NOMO-1 treated with dmso at 0.1 percent for 144 hours (cell line): ENCODE data around the gene PLK4.
"Not testable (repeated sequence)": the region's sequence is repeated elsewhere in the genome, so short reads cannot be mapped to it uniquely, and the experiment has no call there.

Experiments
- DNase-seq: peaks from one replicate; lab custom pipeline; 2025; ENCODE audit not compliant: unreplicated experiment; lab: John Stamatoyannopoulos, UW

PLK4 gene

DNA sequence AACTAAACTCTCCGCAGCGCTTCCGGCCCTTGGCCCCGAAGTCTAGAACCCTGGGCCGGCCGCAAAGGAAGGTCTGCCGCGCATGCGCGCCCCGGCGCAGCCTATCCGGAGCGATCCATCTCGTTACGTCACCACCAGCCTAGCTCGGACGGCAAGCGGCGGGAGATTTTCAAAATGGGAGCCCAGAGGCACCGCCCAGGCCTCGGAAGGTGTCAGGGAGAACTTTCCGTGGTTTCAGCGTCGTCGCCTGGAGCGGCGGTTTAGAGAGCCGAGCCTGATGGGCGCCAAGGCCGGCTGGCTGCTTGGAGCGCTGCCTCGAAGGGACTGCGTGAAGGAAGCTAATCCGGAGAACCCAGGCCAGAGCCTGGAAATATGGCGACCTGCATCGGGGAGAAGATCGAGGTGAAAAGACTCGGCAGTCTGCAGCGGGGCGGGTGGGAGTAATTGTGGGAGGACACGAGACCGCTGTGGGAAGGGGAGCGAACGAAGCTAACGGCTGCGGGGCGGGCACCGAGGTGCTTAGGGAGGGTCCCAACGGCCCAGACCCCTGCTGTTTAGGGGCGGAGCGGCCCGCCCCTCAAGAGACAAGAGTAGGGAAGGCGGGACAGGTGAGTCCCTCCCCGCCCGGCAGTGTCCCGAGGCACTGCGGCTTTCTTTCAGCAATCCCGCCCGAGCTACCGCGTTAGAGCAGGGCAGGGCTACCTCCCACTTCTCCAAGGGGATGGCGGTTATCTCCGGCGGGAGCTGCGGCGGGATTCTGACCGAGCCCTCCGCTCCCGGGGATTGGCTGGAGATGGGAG, at the start of gene PLK4:
TSS of gene PLK4 (plus strand) at position 131 of the 800 bp plus-strand sequence. CDS start at position 373, 242 bp downstream.
- peak; percentile 96 for DNase-seq

DNA sequence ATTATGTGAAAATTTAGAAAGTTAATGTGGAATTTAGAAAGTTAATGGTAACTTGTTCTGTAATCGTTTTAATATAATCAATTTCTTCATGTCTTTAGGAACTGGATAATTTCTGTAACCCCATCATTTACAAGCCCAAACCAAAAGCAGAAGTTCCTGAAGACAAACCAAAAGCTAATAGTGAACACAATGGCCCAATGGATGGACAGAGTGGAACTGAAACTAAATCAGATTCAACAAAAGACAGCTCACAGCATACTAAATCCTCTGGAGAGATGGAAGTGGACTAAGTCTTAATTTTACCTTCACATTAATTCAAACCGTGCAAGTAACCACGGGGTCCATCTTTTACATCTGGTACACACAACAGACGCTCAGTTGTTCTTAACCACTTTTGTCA, 48.1 kb upstream of the PLK4 start:
- peak; percentile 57 for DNase-seq

DNA sequence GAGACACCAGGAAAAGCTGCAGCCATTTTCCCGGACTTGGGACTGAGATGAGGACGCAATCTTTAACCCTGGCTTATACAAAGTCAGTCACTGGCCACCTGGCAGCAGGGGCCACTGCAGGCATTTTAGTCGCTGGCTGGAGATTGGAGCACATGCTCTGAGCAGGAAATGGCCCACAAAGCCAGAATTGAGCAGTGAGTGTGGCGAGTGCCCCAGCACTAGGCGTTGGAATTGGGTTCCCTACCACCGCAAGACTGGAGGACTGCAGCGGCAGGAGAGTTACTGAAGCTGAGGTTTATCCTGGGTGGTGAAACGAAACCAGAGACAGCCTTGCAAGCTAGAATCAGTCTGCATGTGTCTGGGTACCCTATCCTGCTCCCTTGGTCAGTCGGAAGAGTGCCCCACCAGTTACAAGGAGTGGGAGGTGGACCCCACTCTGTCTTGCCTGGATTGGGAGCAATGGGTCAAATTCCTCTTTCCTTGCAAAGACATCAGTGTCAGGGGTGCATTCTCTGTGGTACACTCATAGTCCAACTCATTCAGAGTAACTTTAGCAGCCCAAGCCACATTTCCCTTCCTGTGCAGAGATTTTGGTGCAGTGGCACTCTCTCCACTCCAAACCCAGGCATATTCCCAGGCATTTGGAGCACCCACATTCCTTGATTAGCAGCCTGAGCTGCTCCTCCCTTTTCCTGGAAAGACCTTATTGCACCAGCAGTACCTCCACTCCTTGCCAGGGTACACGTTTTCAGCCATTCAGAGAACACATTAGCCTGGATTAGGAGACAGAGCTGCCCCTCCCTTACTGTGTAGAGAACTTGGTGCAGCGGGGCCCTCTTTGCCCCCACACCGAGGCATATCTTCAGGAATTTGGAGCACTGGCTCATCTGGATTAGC, 36.7 kb upstream of the PLK4 start:
- DNase-seq = no peak

DNA sequence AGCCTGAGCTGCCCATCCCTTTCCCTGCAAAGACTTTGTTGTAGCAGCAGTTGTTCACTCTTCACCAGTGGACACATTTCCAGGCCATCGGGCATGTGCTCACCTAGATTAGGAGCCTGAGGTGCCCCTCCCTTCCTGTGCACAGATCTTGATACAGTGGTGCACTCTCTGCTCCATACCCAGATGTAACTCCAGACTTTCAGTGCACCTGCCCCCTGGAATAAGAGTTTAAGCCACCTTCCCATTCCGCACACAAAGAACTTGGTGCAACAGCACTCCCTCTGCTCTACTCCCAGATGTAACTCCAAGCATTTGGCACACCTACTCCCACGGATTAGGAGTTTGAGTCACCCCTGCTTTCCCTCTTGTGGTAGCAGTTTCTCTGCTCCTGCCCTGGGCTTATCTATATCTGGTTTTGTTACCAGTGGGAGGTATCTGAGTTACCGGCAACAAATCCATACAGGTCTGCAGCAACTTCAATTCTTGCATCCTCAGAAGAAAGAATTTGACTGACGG, 36.0 kb upstream of the PLK4 start:
- no peak for DNase-seq

DNA sequence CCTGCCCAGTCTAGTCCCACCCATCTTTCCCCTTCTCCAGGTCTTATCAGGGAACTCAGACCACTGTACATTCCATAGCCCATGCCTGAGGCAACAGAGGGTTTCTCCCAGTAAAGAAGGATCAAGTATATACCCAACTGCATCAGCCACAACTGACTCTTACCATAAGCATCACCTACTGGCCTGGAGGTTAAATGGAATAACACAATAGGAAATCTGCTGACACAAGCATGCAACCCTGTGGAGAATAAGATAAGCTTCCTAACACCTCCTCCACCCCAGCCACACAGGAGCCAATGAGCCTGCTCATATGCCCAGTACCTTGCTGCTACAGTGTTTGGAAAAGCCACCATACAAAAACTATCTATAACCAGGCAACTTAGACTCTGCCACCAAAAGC, 34.6 kb upstream of the PLK4 start:
- DNase-seq = no peak

DNA sequence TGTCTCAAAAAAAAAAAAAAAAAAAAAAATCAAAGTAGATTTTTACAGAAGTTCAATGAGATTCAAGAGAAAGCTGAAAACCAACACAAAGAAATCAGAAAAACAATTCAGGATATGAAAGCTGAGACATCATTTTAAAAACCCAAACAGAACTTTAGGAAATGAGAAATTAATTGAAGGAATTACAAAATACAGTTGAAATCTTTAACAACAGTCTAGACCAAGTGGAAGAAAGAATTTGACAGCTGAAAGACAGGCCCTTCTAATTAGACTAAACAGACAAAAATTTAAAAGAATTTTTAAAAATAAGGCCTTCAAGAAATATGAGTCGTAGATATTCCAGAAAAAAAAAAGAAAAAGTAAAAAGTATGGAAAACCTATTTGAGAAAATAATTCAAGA, 33.9 kb upstream of the PLK4 start:
- no peak for DNase-seq

DNA sequence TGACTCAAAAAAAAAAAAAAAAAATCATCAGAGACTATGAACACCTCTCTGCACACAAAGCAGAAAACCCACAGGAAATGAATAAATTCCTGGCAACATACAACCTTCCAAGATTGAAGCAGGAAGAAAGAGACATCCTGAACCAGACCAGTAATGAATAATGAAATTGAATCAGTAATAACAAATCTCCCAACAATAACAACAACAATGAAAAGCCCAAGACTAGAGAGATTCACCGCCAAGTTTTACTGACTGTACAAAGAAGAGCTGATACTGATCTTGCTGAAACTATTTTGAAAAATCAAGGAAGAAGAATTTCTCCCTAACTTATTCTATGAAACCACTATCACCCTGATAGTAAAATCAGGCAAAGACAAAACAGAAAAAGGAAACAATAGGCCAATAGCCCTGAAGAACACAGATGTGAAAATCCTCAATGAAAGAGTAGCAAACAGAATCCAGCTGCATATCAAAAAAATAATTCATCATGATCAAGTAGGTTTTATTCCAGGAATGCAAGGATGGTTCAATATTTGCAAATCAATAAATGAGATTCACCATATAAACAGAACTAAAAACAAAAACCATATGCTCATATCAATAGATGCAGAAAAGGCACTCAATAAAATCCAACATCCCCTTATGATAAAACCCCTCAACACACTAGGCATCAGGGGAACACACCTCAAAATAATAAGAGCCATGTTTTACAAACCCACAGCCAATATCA, 31.0 kb upstream of the PLK4 start:
- DNase-seq = no peak

DNA sequence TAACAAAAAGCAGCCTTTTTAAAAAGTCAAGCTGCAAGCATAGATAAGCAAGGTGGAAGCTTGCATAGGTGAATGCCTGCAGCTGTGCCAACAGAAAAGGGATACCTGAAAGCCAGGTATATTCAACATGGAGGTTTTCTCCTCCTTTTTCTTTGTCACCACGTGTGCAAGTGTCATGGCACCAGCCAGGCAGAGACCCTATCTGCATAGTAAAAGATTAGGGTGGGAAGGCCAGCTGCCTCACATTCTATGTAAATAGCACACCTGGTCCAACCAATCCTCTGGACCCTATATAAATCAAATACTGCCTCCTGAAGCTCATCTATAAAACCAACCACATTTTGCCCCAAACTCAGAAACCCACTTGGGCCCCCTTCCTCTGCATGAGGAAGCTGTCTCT, 28.0 kb upstream of the PLK4 start:
- no peak for DNase-seq

DNA sequence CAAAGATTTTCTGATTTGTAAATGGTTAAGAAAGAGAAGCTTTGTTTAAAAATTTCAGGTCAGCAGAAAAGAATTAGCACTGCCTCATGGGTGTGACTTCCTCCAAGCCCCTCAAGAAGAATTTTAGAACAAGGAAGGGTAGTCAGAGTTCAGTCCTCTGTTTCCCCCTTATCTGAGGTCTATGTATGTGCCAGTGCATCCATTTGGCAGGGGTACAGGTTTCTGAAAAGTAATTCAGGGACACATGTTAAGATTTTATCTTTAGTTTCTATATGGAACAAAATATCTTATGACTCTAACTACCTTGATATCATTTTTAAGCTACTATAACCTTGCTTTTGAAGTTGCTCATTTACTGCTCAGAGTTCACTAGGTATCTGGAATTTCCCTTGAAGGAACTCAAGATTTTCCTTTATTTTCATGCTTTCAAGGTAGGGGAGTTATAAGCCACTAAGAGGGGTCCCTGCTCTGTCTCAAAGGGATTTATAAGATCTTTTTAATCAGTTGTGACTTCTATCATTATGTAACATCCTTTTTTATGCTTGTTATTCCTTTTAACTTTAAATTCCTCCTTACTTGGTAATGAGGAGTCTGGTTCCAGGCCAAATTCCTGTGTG, 24.4 kb upstream of the PLK4 start:
- DNase-seq = no peak

DNA sequence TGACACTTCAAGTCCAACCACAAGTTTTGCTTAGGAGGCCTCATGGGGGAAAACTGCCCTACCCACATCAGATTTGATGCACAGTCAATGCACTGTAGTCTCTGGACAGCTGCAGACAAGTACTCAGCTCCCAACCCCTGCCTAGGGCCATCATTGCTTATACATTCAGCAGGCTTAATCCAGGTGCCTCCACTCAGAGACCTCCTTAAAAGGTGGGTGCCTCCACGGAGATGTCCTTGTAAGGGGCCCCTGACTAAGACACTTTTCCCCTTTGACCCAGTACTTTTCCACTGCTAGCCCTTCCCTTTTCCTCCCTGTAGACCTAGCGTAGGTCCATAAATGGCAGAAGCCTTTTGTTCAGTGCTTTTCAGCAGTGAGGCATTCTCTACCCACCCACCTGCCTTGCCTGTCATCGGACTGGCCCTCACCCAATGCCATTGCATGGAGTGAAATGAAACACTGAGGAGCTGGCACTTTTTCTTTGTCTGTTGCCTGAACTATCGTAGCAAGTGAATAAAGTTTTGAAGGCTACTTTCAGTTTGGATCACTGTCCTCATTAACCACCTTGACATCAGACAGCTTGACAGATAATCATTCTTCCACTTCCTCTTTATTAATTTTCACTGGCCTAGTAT, 23.8 kb upstream of the PLK4 start:
- no peak for DNase-seq

DNA sequence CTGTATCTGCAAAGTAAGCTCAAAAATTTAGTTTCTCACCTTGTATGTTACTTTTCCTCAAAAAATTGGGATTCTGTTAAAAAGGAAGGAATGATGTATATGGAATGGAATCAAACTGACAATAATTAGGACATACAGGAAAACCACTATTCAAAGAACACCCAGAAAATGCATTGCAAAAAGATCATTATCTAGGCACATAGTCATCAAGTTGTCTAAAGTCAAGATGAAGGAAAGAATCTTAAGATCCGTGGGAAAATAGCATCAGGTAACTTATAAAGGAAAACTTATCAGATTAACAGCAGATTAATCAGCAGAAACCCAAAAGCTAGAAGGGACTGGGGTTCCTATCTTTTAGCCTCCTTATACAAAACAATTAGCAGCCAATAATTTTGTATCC, 23.1 kb upstream of the PLK4 start:
- no peak for DNase-seq

DNA sequence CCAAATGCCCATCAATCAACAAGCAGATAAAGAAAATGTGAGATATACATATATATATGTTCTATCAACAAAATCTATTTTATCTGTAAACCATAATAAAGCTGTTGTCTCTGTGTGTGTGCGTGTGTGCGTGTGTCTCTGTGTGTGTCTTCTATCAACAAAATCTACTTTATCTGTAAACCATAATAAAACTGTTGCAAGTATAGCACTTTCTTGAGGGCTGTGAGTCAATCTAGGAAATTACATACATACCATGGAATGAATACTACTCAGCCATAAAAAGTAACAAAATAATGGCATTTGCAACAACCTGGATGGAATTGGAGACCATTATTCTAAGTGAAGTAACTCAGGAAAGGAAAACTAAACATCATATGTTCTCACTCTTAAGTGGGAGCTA, 12.5 kb upstream of the PLK4 start:
- DNase-seq = no peak

DNA sequence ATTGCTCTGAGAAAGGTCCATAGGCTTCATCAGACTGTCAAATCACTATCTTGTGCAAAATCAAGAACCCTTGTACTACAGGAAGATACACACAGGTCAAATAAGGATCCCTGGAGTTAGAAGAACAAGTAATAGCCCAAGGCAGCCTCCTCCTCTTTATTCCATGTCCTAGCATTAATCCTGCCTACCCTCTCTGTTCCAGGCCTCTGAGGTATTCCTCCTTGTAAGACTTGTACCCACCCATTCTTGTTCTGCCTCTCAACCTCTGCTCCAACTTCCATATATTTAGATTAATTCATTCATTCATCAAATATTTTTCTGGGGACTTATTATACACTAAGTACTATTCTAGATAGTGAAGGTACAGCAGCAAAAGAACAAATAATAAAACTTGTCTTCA, 10.4 kb upstream of the PLK4 start:
- no peak for DNase-seq

DNA sequence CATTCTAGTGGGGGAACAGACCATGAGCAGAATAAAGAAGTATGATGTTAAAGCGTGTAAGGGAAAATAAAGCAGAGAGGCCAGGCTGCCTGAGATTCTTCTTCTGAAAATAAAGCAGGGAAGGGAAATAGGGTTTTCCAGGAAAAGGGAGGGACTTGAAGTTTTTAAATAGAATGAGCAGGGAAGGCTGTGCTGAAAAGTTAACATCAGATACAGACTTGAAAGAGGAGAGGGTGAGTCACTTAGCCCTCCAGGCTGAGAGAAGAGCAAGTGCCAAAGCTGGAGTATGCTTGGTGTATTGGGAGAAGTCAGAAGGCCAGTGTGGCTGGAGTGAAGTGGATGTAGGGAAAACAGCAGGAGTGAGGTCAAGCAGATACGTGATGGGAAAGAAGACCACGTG, 10.0 kb upstream of the PLK4 start:
- DNase-seq = no peak

DNA sequence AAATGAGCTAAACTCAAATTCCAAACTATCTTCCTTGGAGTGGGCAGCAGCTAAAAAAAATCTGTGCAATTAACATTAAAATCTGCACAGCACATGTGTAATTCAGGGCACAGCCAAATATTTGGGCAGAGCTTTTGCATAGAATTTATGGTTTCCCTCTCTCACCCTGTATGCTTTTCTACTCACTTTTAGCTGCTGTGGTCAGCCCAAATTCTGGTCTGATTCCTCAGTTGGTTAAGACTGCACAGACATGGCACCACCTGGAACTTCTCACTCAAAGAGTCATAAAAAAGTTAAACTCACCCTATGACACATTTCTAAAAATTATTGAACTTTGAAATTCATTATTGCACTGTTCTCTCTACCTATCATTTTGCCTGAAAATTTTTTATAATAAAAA, 4.9 kb upstream of the PLK4 start:
- DNase-seq = no peak

DNA sequence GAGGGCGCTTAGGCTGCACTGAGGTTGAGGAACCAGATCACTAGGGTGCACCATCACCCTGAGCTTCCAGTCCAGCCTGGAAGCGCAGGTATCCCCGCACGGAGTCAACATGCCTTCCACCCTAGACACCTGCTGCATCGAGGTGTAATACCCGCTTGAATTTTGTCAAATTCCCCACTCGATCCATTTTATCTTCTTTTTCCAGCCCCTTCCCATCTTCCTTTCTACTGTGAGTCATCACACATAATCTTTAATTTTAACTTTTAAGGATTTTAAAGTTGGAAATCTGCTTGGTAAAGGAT, 821 bp downstream of the PLK4 start:
- DNase-seq = no peak

DNA sequence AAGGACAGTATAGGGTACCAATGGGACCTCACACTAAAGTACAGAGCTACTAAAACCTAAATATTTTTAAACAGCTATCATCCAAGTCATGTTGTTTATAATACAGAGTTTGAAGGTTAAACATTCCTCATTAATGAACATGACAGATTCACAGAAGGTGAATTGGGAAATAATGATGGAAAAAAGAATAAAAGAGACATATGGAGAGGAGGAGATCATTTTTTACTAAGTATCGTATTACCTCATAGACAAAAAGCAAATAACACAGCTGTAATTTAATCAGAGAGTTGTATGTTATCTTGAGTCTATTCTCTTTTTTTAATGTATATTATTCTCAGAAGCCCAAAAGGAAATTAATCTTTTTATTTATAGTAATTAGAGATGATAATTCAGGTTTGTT, 7.9 kb downstream of the PLK4 start:
- no peak for DNase-seq

DNA sequence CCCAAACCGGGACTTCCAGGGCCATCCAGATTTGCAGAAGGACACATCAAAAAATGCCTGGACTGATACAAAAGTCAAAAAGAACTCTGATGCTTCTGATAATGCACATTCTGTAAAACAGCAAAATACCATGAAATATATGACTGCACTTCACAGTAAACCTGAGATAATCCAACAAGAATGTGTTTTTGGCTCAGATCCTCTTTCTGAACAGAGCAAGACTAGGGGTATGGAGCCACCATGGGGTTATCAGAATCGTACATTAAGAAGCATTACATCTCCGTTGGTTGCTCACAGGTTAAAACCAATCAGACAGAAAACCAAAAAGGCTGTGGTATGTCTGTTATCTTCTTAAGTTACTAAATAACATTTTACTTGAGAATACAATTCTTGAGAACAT, 9.2 kb downstream of the PLK4 start:
- DNase-seq = no peak

DNA sequence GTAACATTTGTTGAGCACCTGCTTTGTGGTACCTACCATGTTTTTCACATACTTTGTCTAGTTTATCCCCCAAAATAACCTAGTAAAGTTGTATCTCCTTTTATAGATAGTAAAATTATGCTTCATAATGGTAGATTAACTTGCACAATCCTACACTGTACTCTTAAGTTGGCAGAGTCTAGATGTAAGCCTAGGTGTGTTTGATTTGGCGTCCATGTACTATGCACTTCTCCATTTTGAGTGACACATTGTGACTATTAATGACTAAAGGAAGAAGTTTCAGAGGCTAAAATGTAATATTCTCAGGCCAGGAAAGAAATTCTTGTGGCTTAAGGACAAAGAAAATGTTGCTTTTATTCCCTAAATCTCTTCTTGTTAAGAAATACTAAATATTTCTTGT, 15.4 kb downstream of the PLK4 start:
- DNase-seq = no peak

DNA sequence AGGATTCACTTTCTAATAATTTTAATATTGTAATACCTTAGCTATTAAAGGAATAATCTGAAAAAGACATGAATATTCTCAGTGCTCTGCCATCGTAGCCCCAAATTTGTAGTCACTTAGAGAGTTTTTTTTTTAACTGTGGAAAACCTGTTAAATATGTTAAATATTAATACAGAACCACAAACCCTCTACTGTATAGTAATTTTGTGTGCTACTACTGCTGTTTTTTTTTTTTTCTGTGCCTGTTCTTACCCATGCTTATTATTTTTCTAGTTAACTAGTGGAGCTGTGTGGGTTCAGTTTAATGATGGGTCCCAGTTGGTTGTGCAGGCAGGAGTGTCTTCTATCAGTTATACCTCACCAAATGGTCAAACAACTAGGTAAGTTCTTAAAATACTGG, 15.8 kb downstream of the PLK4 start:
- no peak for DNase-seq

DNA sequence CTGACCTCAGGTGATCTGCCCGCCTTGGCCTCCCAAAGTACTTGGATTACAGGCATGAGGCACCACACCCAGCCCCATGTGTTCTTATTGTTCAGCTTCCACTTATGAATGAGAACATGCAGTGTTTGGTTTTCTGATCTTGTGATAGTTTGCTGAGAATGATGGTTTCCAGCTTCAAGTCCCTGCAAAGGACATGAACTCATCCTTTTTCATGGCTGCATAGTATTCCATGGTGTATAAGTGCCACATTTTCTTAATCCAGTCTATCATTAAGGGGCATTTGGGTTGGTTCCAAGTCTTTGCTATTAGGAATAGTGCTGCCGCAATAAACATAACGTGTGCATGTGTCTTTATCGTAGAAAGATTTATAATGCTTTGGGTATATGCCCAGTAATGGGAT, 19.0 kb downstream of the PLK4 start:
- DNase-seq = not testable (repeated sequence)
